NCI-H1436 treated with DMSO at 0.1 percent for 48 hours (cell line): Measurements from ENCODE around the gene SNX11.

Source experiments
- DNase-seq: peaks from one replicate; lab custom pipeline; 2025; lab: John Stamatoyannopoulos, UW

Gene SNX11

GRCh38 chr17:48132385-48132784 lies 24.8 kb downstream of the SNX11 start:
- no peak for DNase-seq

GRCh38 chr17:48134912-48135480 lies 27.4 kb downstream of the SNX11 start:
- DNase-seq, result no peak

GRCh38 chr17:48137656-48138055 lies 30.1 kb downstream of the SNX11 start:
- DNase-seq, result no peak

- no peak for DNase-seq
Measured at GRCh38 chr17:48139944-48140343, 32.4 kb downstream of the SNX11 start.

- no peak for DNase-seq
Measured at GRCh38 chr17:48143629-48144028, 36.1 kb downstream of the SNX11 start.

GRCh38 chr17:48144231-48144630 lies 36.7 kb downstream of the SNX11 start:
- DNase-seq, result no peak

GRCh38 chr17:48144976-48145798 lies 37.6 kb downstream of the SNX11 start:
- DNase-seq, result no peak

GRCh38 chr17:48148029-48148770 lies 40.6 kb downstream of the SNX11 start:
- DNase-seq, result no peak

- DNase-seq, result peak; percentile 57
Measured at GRCh38 chr17:48148854-48149786, 41.6 kb downstream of the SNX11 start.

GRCh38 chr17:48149787-48150463 lies 42.4 kb downstream of the SNX11 start:
- DNase-seq, result no peak

GRCh38 chr17:48150597-48151001 lies 43.0 kb downstream of the SNX11 start:
- no peak for DNase-seq

GRCh38 chr17:48151220-48151619 lies 43.7 kb downstream of the SNX11 start:
- DNase-seq, result no peak

GRCh38 chr17:48152289-48152688 lies 44.7 kb downstream of the SNX11 start:
- DNase-seq, result no peak

GRCh38 chr17:48153691-48154358 lies 46.3 kb downstream of the SNX11 start:
- no peak for DNase-seq

- DNase-seq, result no peak
Measured at GRCh38 chr17:48155889-48156611, 48.5 kb downstream of the SNX11 start.

GRCh38 chr17:48159232-48159631 lies 51.7 kb downstream of the SNX11 start:
- no peak for DNase-seq

- no peak for DNase-seq
Measured at GRCh38 chr17:48160177-48161081, 52.9 kb downstream of the SNX11 start.

- DNase-seq, result no peak
Measured at GRCh38 chr17:48161127-48161905, 53.8 kb downstream of the SNX11 start.
